Embryonic facial prominence (tissue), 1 donor: Measurements from ENCODE around the gene ST3GAL3.

Experiments used
- DNase-seq: peaks from one replicate; pipeline ENCODE4 v3.0.0-alpha.2; 2016; ENCODE audit errors: extremely low spot score

The ST3GAL3 gene

GRCh38 chr1:43962324-43962723 is 255.0 kb downstream of the ST3GAL3 start:
- DNase-seq = no peak

- no peak for DNase-seq
Observed at GRCh38 chr1:43963006-43963405, 255.7 kb downstream of the ST3GAL3 start.

DNA sequence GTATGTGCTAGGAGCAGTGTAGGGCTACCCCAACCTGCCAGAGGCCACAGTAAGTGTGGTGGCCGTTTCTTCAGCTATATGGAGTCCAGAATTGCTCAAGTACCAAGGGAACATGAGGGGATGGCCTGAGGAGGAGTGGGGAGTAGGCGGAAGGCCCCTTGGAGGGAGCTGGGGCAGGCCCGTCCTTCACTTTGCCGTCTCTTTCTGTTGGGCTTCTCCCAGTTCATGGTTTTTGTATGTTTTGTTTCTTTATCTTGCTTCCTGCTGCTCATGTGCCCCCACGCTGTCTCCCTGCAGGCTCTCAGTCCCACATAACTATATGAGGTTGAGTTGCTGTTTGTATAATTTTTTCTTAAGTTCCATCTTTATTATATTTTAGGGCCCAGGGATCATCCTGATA is 256.6 kb downstream of the ST3GAL3 start:
- no peak for DNase-seq

DNA sequence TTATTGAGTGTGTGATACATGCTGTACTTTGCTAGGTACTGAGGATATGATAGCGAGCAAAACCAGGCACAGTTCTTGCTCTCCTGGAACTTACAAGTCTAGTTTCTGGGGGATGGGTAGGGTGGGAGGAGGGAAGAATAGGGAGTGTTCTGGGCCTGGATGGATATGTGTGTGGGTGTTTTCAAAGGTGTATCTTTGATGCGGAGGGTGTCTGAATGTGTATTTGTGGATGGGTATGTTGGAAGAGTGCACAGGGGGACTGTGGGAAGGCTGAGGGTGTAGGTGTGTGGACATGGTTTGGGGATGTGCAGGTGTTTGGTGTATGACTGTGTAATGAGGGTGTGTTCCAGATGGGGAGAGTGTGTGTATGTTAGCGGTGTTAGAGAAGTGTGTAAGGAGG is 258.0 kb downstream of the ST3GAL3 start:
- no peak for DNase-seq

- no peak for DNase-seq
Observed at GRCh38 chr1:43968348-43968948, 261.1 kb downstream of the ST3GAL3 start.

GRCh38 chr1:43969416-43969745 is 262.0 kb downstream of the ST3GAL3 start:
- DNase-seq = no peak

DNA sequence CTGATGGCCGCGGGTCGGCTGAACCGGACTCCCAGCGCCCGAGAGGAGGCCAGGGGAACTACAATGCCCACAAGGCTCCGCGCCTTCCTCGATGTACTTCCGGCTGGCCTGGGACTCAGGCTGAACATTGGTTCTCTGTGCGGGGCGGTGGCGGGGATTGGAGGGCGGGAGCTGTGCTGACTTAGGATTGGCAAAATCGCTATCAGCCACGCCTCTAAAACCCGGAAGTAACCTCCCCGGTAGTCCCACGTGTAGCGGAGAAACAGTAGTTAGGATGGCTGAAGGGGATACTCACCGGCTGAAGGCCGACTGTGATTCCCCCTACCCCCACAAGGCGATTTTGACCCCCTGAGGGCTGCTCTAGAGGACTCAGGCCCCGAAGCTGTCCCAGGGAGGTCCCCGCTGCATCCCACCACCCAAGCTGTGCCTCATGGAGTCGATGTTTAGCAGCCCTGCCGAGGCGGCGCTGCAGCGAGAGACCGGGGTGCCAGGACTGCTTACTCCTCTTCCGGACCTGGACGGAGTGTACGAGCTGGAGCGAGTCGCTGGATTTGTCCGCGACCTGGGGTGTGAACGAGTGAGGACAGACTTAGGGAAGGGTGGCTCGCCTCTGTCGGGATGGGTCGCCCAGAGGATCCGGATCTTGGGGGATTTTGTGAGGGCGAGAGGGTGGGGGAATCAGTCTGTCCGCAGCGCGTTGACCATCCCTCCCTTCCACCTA is 262.6 kb downstream of the ST3GAL3 start, which contains the start of gene DPH2:
Gene DPH2 (plus strand): TSS at position 265 of the 721 bp plus-strand sequence. CDS start 166 bp downstream, at position 431.
- DNase-seq = peak; percentile 93

GRCh38 chr1:43970502-43970901 is 263.2 kb downstream of the ST3GAL3 start:
- no peak for DNase-seq

DNA sequence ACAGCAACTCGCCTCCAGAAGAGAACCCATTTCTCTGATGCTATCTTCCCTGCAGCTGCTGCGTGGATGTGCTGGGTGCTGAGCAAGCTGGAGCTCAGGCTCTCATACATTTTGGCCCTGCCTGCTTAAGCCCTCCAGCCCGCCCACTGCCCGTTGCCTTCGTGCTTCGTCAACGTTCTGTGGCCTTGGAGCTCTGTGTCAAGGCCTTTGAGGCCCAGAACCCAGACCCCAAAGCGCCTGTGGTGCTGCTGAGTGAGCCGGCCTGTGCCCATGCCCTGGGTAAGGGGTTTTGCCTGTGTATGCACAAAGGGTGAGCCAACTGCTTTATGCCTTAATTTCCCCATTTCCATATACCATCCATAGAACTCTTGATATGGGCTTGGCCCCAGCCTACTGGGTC is 263.6 kb downstream of the ST3GAL3 start:
- DNase-seq = no peak

DNA sequence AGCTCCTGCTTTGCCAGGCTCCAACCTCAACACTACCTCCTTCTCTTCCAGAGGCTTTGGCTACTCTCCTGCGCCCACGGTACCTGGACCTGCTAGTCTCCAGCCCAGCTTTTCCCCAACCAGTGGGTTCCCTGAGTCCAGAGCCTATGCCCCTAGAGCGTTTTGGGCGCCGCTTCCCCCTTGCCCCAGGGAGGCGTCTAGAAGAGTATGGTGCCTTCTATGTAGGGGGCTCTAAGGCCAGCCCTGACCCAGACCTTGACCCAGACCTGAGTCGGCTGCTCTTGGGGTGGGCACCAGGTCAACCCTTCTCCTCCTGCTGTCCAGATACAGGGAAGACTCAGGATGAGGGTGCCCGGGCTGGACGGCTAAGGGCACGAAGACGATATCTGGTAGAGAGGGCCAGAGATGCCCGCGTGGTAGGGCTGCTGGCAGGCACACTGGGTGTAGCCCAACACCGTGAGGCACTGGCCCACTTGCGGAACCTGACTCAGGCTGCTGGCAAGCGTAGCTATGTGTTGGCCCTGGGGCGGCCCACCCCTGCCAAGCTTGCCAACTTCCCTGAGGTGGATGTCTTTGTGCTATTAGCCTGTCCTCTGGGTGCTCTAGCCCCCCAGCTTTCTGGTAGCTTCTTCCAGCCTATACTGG is 264.1 kb downstream of the ST3GAL3 start:
- DNase-seq = no peak

GRCh38 chr1:43973981-43974442 is 266.7 kb downstream of the ST3GAL3 start:
- no peak for DNase-seq

GRCh38 chr1:43974443-43975248 is 267.3 kb downstream of the ST3GAL3 start, which contains the start of gene ATP6V0B:
TSS of gene ATP6V0B (plus strand) at chr1:43974960. CDS start at chr1:43975041, 81 bp downstream.
- DNase-seq = peak; percentile 85

DNA sequence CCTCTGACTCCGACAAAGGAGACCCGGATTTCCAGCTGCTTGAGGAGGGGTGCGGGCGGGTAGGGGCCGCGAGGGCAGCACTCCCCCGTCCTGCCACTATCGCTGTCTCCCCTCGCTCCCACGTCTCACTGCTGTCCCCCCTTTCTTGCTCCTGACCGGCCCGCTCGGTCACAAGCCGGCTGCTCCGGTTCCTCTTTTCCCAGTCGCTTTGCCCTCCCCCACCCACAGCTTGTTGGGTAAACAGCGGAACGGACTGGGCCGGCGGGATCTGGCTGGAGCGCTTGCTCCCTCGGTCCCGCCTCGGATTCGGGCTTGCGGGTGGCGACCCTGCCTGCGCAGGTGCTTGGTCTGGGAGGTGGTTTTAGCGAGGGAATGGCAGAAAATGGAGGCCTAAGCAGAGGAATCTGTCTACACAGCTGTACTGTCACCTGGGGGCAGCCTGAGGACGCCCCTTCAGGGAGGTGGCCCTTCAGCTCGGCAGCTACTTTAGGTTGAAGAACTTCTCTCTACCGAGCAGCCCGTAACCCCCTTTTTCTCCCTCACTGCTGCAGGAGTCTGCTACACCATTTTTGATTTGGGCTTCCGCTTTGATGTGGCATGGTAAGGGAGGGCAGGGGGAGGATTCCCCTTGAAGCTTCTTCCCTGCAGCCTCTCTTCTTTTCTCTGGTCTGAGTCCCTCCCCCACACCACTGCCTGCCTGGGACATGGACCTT is 268.1 kb downstream of the ST3GAL3 start:
- no peak for DNase-seq

- no peak for DNase-seq
Observed at GRCh38 chr1:43976045-43976444, 268.7 kb downstream of the ST3GAL3 start.

- DNase-seq = no peak
Observed at GRCh38 chr1:43976890-43977289, 269.6 kb downstream of the ST3GAL3 start.

DNA sequence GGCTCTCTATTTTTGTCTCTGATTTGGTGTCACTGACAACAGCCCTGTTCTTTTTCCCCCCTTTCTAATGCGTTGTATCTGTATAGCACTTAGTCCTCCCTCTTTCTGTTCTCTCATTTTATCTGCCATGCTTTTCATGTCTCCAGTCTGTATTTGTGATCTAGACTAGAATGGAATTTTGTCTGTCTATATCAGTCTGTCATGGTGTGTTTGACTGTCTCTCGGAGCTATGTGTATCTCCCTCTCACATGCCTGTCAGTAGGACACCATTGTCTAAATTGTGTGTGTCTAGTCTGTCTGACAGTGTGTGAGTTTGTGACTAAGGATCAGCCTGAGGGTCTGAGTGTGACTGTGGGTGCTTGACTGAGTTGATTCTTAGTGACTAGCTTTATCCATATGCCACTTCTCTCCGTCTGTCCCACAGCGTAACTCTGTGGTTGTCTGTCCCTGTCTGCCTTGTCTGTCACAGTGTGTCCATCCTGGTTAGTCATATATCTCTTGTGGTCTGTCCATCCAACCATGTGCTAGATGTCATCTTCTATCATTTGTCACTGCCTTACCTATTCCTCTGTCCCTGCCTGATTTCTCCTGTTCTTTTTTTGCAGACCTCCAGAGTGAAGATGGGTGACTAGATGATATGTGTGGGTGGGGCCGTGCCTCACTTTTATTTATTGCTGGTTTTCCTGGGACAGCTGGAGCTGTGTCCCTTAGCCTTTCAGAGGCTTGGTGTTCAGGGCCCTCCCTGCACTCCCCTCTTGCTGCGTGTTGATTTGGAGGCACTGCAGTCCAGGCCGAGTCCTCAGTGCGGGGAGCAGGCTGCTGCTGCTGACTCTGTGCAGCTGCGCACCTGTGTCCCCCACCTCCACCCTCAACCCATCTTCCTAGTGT is 270.3 kb downstream of the ST3GAL3 start:
- no peak for DNase-seq

DNA sequence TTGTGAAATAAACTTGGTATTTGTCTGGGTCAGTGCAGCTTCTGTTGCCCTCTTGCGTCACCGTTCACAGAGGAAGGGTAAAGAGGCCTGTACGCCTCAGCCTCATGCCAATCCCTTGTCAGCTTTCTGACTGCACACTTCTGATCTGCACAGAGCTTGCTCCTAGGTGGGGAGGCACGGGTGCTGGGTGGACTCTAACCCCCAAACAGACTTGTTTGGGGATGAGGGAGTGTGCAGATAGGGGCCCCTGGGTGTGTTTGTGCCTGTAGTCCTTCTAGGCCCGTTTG is 270.9 kb downstream of the ST3GAL3 start:
- no peak for DNase-seq

DNA sequence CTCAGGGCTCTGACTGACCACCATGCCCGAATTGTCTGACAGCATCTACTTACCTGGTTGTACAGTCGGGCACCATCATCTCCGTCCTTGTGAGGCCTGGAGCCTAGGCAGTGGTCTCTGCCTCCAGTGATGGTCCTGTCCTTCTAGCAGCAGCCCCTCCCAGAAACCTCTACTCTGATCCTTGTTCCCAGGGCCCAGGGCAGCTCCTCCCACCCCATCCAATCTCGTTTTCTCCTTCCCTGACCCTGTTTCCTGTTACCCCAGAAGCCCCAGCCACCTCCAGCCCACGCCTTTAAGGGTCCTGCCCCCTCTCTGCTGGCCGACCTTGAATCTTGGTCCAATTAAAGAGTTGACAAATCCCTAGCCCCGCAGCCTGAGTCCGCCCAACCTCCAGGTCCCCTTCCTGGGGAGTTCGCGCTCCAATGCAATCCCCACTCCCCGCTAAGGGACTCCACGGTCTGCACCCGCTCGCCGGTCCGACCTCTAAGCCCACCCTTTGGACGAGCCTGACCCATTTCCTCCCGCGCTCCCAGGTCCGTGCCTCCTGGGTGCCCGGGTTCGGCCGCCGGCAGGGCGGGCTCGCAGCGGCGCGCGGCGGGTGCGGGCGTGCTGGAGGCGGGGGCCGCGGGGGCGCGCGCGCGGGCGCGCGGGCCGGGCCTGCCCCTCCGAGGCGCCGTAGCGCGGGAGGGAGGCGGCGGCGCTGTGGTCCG is 271.4 kb downstream of the ST3GAL3 start, which contains the start of gene B4GALT2:
Gene B4GALT2 (plus strand): TSS at position 660 of the 710 bp plus-strand sequence. CDS start 1,951 bp downstream, outside the sequence.
- DNase-seq = no peak

DNA sequence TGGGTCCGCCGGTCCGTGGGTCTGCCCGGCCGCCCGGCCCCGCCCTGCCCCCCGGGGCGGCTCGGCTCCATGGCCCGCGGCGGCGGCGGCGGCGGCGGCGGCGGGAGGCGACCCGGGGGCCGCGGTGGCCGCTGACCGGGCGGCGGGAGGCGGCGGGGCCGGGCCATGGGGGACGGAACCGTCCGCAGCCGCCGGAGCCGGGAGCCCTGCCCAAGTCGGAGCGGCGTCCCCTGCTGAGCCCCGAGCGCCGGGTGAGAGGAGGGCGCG is 271.9 kb downstream of the ST3GAL3 start:
- DNase-seq = no peak
